GM21367 (cell line): ENCODE results near the gene PTPRN2.

ENCODE experiments used
- ATAC-seq: cut with Tn5 transposase; IDR thresholded peaks from one replicate; pipeline ENCODE4 v1.9.1; 2021; ENCODE audit not compliant: unreplicated experiment

PTPRN2 gene

GRCh38 chr7:158556721-158557440 is 30.7 kb downstream of the PTPRN2 start:
- ATAC-seq = no peak

- ATAC-seq = no peak
Measured at GRCh38 chr7:158555034-158555520, 32.5 kb downstream of the PTPRN2 start.

GRCh38 chr7:158550886-158551452 is 36.7 kb downstream of the PTPRN2 start:
- no peak for ATAC-seq

- ATAC-seq = no peak
Measured at GRCh38 chr7:158550394-158550700, 37.3 kb downstream of the PTPRN2 start.

GRCh38 chr7:158549616-158550393 is 37.8 kb downstream of the PTPRN2 start:
- ATAC-seq = no peak

GRCh38 chr7:158549176-158549615 is 38.4 kb downstream of the PTPRN2 start:
- no peak for ATAC-seq

- ATAC-seq = no peak
Measured at GRCh38 chr7:158548726-158549125, 38.9 kb downstream of the PTPRN2 start.

GRCh38 chr7:158547817-158548216 is 39.8 kb downstream of the PTPRN2 start:
- ATAC-seq = no peak

- no peak for ATAC-seq
Measured at GRCh38 chr7:158546626-158547025, 41.0 kb downstream of the PTPRN2 start.

GRCh38 chr7:158546214-158546613 is 41.4 kb downstream of the PTPRN2 start:
- no peak for ATAC-seq

GRCh38 chr7:158544708-158545107 is 42.9 kb downstream of the PTPRN2 start:
- ATAC-seq = no peak

GRCh38 chr7:158543840-158544239 is 43.8 kb downstream of the PTPRN2 start:
- no peak for ATAC-seq

GRCh38 chr7:158542651-158543566 is 44.7 kb downstream of the PTPRN2 start:
- ATAC-seq = no peak

GRCh38 chr7:158541346-158542010 is 46.1 kb downstream of the PTPRN2 start:
- ATAC-seq = peak; percentile 90

- ATAC-seq = no peak
Measured at GRCh38 chr7:158539711-158540146, 47.9 kb downstream of the PTPRN2 start.

- ATAC-seq = no peak
Measured at GRCh38 chr7:158538156-158538946, 49.3 kb downstream of the PTPRN2 start.

GRCh38 chr7:158537516-158537882 is 50.1 kb downstream of the PTPRN2 start:
- no peak for ATAC-seq

GRCh38 chr7:158536871-158537515 is 50.6 kb downstream of the PTPRN2 start:
- ATAC-seq = no peak

- no peak for ATAC-seq
Measured at GRCh38 chr7:158535079-158535478, 52.5 kb downstream of the PTPRN2 start.
